NCI-H774 (cell line): ENCODE results near the gene TACSTD2.
"Not testable (repeated sequence)": the region's sequence is repeated elsewhere in the genome, so short reads cannot be mapped to it uniquely, and the experiment has no call there.

Experiments used
- DNase-seq: peaks from one replicate; lab custom pipeline; 2025; lab: John Stamatoyannopoulos, UW

Gene TACSTD2

GRCh38 chr1:58563715-58564114 is 13.3 kb downstream of the TACSTD2 start:
- DNase-seq, result not testable (repeated sequence)

- no peak for DNase-seq
These were observed 15.4 kb downstream of the TACSTD2 start for GRCh38 chr1:58561633-58562032.

- DNase-seq, result no peak
These were observed 21.7 kb downstream of the TACSTD2 start for GRCh38 chr1:58555393-58555792.

GRCh38 chr1:58551186-58552140 is 25.6 kb downstream of the TACSTD2 start:
- DNase-seq, result no peak

- not testable (repeated sequence) for DNase-seq
These were observed 27.8 kb downstream of the TACSTD2 start for GRCh38 chr1:58549291-58549690.

GRCh38 chr1:58548371-58548770 is 28.7 kb downstream of the TACSTD2 start:
- no peak for DNase-seq

- DNase-seq, result peak; percentile 98
These were observed 30.3 kb downstream of the TACSTD2 start, which contains the start of gene OMA1 for GRCh38 chr1:58546520-58547308. TSS of gene OMA1 (minus strand) at chr1:58546726. CDS start at chr1:58539294, 7,432 bp downstream.

- peak; percentile 63 for DNase-seq
These were observed 31.2 kb downstream of the TACSTD2 start for GRCh38 chr1:58545591-58546519.

GRCh38 chr1:58543260-58543659 is 33.8 kb downstream of the TACSTD2 start:
- DNase-seq, result no peak

GRCh38 chr1:58539553-58539952 is 37.5 kb downstream of the TACSTD2 start:
- no peak for DNase-seq

- no peak for DNase-seq
These were observed 38.2 kb downstream of the TACSTD2 start for GRCh38 chr1:58538821-58539220.

GRCh38 chr1:58531842-58532241 is 45.2 kb downstream of the TACSTD2 start:
- DNase-seq, result not testable (repeated sequence)

GRCh38 chr1:58529284-58529683 is 47.8 kb downstream of the TACSTD2 start:
- no peak for DNase-seq

GRCh38 chr1:58528518-58528917 is 48.5 kb downstream of the TACSTD2 start:
- no peak for DNase-seq
